HG03575 (cell line): ENCODE data around the gene ADNP2.

ENCODE experiments used
- ATAC-seq: cut with Tn5 transposase; IDR thresholded peaks from one replicate; pipeline ENCODE4 v1.9.1; 2021; ENCODE audit not compliant: unreplicated experiment, insufficient number of reproducible peaks, low FRiP score; ENCODE audit errors: extremely low read depth

Gene ADNP2

DNA sequence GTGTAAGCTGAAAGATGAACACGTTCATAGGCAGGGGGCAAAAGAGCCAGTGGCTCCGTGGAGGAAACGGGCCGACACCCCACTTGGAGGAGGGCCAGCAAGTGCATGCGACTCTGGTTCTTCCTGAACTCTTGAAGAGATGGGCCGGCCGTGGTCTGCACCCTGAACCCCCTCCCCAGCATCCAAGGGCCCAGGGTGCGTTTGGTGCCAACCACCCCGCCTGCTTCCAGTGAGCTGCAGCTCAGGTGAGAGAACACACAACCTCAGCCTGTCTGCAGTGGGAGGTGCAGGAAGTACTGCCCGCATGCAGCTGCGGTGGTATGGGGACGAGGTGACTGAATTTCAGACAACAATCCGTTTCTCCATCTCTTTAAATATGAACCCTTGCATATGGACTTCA is 58.9 kb downstream of the ADNP2 start:
- ATAC-seq = no peak

DNA sequence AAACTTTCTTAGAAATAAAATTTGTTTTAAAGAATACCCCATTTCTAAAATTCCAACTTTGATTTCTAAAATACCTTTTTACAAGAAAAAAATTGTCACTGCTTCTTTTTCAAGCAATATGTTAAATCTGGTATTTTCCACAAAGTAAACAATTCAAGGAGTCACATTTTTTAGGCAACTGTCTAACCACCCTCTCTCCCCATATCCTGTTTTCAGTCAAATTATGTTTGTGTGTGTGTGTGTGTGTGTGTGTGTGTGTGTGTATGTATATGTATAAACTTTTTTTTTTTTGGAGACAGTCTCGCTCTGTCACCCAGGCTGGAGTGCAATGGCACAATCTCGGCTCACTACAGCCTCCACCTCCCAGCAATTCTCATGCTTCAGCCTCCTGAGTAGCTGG is 59.3 kb downstream of the ADNP2 start:
- ATAC-seq = no peak

DNA sequence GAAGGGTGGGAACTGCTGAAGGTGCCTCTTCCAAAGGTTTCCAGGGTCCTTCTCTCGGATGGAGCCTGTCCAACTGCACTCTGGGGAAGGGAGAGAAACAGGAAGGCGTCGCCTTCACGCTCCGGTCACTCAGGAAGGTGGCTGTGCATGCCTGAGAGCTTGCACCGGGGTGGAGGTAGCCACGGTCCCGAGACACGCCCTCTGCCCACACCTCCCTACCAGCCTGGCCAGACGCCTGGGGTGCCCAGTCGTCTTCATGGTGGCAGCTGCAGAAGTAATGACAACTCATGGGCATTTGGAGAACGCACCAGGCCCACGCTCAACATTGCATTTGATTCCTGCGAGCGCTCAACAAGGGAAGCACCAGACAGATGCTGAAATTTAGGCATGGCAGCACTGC is 59.9 kb downstream of the ADNP2 start:
- no peak for ATAC-seq

DNA sequence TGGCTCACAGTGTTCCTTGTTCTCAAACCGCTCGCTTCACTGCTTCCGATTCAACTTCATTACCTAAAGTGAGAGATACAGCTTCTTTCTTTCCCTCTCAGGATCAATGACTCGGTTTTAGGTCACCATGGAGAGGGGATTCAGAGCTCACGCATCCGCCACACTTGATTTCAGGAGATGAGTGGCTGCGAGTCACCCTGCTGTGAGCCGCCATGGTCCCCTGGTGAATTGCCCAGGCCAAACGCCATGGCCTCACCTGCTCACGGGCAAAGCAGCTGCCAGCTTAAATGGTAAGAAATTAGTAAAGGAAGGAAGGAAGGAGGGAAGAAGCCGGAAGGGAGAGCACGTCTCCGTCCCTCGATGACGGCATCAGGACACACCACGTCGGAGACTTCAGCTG is 60.5 kb downstream of the ADNP2 start:
- ATAC-seq = no peak

DNA sequence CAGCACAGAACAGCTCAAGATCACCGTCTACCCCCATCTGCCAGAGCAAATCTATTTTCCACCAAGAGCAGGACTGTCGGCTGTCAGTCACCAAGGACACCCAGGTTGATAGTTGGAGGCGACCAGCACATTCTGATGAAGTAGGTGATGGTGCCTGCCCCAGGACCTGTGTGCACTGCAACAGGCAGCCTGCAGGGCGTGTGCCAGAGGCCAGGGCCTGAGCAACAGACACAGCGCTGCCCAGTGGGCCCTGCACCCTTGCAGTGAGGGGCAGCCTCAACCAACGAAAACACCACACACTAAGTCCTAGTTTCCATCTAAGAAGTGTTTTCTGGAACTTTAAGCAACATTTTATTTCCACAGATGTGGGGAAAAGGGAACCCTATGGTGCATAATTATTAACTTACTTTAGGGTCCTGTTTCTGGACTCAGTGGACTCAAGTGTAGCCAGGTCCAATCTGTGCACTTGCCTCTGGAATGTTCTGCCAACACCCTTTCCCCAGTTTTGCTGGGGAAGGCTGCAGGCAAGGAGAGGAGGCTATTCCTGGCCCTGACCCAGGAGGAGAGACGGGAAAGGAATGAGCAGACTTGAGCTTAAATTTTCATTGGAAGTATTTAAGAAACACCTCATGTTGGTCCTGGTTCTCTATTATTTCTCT is 61.5 kb downstream of the ADNP2 start:
- no peak for ATAC-seq

DNA sequence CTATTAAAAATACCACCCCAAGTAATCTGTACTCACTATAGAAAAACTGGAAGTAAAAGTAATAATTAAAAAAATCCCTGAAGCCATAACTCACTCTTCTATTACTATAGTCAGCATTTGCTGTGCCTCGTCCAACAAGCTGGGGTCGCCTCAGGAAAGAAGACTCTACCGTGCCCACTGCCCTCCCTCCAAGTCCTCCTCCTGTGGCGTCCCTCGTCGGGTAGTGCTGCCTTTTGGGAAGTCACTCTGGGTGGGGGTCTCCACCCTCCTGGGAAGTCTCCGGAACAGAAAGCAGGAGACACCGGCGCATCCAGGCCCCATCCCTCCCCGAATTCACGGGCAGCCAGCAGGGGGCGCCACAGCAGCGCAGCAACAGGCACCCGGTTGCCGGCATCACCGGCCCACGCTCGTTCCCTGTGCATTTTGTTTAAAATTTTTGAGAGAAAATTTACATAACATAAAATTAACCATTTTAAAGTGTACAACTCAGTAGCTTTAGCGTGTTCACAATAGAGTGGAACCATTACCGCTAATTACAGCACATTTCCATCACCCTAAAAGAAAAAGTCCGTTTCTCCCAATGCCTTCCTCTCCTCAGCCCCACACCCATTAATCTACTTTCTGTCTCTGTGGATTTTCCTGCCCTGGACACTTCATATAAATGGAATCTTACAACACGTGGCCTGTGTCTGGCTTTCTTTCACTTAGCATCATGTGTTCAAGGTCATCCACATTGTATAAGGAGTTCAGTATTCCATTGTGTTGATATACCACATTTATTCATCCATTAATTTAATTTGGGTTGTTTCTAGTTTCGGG is 62.2 kb downstream of the ADNP2 start:
- ATAC-seq = no peak

DNA sequence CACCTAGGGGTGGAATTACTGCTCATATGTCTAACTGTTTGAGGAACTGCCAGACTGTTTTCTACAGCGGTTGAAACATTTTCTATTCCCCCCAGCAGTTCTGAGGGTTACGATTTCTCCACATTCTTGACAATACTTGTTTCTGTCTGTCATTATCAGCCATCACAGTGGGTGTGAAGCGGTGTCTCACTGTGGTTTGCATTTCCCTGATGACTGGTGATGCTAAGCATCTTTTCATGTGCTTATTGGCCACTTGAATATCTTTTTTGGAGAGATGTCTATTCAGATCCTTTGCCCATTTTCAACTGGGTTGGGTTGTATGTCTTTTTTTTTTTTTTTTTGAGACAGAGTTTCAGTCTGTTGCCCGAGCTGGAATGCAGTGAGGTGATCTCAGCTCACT is 63.0 kb downstream of the ADNP2 start:
- ATAC-seq = no peak

DNA sequence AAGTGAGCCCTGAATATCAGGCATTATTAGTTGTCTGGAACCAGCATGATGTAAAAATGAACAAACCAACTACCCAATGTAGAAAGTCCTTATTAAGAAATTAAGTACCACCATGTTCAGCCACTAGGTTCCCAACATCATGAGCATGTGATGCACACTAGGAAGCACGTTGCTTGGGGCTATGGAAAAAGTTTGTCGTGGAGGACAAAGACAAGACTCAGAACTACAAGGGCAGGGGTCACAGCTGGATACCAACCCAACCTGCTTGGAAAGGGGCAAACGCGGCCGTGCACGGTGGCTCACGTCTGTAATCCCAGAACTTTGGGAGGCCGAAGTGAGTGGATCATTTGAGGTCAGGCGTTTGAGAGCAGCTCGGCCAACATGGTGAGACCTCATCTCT is 64.0 kb downstream of the ADNP2 start:
- no peak for ATAC-seq

DNA sequence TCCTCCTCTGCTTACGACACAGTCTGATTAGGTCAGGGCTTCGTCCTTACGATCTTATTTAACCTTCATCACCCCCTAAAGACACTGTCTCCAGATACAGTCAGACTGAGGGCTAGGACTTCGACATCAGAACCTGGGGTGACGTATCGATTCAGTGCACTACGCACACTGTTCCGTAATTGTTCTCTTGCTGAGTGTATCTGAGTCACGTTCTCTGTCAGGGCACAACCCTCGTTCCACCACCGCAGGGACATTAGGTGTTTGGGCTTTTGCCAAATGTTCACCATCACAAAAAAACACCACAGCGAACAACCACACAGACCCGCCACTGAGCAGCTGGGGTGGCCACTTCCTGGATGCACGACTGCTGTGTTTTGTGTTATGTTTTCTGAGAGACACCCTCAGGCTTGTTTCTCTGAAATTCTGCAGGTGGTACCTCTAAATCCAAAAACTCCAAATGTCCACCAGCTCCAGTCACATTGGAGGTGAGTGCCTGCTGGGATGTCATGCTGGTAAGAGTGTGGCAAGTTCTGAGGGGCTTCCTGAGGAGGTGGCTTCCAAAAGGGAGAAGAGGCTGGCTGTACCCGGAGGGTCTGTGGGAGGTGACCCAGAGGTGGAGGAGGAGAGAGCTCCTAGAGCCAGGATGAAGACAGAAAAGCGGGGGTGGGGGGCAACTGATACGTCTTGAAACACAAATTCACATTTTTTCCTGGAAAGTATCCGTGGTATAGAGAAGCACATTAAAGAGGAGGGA is 66.6 kb downstream of the ADNP2 start:
- no peak for ATAC-seq

DNA sequence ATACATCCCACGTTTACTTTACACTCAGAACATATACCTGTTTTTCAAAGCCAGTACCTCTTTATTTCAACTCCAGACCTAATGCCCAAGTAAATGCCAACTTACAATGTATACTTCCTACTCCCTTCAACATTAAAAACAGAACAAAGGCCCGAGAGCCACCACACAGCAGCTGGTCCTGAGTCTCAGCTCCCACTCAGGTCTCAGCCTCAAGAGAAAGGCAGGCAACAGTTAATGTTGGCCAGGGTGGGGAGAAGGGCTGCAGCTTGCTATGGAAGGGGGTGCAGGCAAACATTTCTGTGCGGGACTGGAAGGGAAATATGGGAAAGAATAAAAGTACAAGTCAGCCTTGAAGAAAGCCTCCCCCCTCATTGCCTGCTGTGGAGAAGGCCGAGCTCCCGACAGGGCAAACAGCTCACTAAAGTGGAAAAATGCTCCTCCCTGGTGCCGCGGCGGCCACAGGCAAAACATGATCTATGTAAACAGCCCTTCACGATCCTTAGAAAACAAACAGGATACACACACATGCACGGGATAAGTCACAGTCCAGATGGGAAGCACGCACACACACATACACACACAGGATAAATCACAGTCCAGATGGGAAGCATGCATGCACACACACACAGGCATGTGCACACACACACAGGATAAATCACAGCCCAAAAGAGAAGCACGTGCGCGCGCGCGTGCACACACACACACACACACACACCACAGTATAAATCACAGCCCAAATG is 67.4 kb downstream of the ADNP2 start:
- ATAC-seq = no peak

DNA sequence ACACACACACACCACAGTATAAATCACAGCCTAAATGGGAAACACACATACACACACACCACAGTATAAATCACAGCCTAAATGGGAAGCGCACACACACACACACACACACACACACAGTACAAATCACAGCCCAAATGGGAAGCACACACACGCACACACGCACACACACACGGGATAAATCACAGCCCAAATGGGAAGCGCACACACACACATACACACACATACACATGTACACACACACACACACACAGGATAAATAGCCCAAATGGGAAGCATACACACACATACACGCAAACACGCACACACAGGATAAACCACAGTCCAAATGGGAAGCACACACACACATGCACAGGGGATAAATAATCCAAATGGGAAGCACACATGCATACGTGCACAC is 68.1 kb downstream of the ADNP2 start:
- no peak for ATAC-seq

DNA sequence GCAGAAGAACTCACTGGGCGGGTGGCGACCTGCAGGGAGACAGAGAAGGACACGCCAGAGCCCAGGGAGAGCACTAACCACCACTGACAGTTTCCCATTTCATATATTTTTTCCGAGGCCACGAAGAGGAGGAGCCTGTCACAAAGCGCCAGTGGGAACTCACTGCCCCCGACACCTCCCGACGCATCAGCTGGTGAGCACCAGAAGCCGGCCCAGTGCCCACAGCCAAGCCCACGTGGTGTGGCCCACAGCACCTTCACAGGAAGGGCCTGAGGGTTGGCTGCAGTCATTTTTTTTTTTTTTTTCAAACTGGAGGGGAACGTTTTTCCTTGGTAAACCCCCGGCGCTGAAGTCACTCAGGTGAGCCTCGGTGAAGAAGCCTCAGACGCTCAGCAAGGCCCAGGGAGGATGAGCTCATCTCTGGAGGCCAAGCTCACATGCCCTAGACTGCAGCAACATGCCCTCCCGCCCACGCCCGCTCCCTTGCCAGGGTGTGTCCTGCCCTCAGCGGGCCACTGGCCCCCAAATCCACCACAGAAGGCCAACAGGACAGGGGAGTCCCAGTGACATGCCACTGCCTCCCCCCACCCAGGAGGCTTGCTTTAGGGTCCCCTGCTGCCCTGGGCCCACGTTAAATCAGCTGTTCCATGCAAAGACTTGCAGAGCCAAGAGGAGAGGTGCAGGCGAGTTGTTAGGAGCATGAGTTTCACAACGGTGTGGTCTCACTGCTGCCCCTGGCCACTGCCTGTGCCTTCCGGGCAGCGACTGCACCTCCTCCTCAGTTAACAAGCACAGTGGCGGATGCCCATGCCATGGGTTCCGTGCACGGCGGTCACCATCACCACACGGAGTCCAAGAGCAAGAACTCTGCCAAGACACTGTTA is 70.1 kb downstream of the ADNP2 start:
- no peak for ATAC-seq

DNA sequence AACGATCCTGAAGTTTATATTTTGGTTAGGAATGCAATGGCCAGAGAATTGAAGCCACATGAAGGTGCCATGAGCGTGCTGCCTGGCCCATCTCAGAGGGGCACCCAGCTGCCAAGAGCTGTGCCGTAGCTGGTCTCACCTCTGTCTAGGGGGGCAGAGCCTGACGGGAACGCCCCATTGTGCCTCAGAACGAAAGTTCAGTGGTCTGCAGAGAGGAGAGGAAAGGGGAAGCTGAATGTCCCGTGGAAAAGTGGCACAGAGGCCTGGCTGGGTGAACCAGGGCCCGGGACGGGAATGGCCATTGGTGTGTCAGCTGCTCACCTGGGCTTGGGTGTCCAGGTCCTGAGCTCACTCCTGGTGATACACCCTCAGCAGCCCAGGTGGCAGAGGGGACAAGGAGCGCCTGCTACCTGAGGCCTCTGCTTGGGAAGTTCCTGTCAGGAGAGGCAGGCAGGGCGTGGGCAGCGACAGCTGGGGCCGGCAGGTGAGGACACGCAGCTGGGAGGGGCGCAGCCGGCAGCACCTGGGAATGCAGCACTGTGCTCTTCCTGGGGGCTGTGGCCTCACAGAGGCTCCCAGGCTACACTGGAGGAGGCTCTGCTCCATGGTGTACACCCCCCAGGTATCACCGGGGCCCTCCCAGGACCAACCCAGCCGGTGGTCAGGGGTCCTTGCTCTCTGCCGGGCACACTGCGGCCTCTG is 70.9 kb downstream of the ADNP2 start:
- ATAC-seq = no peak

DNA sequence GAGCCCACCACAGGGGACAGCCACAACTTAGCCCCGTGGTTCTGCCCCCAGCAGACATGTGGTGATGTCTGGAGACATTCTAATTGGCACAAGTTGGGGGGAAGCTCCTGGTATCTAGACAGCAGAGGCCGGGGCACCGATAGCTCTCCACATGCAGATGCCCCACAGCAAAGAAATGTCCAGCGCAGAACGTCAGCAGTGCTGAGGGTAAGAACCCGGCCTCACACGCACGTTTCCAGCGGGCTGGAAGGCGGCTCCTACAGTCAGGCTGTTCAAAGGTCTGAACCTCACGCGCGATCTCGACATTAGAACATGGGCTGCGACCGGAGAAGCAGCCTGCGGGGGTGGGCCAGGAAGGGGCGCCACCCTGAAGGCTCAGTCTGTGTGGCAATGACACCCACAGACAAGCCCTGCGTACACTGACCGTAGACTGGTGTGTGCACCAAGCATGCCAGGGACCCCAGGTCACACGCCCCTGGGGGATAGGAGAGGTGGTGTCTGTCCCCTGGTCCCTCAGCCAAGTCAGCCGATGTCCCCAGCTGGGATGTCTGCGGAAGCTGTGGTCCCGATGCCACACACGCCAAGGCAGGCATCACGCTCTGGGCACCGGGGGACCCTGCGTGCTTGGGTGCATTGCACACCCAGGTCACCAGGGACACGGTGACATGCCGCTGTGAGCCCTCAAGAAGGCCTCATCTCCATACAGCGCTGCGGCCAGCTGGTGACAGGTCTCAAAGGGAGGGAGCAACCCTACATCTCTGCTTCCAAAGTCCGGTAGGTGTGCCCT is 71.9 kb downstream of the ADNP2 start:
- no peak for ATAC-seq

DNA sequence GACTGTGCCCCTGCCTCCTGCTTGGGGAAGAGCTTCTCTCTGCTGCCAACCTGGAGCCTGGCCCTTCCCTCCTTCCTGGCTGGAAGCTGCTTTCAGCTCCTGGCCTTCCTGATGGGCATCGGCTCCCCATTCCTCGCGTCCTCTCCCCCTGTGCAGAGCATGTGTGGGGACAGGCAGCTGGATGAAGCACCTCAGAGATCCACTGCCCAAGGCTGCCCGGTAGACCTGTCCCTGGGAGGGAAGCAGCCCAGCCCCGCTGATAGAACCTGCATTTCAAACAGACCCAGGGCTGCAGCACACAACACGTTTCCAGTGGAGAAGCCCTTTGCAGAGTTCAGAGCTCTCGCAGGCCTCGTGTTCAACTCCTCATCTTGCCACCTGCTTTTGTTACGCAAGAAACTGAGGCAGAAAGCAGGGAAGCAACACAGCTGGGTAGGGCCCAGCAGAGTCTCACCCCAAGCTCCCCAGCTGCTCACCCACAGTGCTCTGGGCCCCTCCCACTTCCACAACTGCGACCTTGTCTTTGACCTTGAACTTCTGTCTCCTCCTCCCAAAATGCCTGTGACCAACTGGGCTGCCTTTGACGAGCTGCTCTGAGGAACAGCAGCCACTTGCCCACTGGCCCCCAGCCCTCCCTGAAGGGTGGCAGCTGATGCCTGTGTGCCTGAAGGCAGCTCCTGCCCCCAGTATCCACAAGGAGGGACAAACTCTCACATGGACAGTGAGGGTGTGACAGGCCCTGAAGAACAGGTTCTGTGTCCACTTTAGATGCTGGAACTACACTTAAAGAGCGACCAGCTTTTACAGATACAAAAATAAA is 72.8 kb downstream of the ADNP2 start:
- no peak for ATAC-seq

DNA sequence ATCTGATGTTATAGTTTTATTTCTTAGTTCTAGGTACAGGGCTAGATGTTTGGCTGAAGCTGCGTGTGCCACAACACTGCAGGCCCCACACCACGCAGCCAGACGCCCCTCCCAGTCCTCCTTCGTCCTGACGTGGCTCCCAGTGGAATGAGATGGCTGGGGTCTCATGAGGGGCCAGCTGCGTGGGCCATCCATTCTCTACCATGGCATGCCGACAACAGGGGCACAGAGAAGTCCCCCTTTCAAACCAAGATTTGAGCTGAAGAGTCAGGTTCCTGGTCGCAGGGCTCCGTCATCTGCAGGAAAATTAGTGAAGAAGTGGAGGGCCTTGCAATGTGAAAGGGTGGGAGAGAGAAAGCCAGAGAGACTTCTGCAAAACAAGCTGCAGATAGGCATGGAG is 73.8 kb downstream of the ADNP2 start:
- ATAC-seq = no peak
